OCI-LY3 (cell line): ENCODE data around the gene GRAMD2B.

Source experiments
- H2AFZ ChIP-seq: fragments of 200-600, 300-600 bp; shearing (Covaris generic); 2 replicates; pipeline ENCODE4 v1.6.0; 2014; ENCODE audit warnings: antibody characterized with exemption, low read depth, low read length
- H3K27ac ChIP-seq: fragments of 200-600, 300-600 bp; sonication (generic); 2 replicates; pipeline ENCODE4 v1.5.1; 2014; ENCODE audit warnings: mild to moderate bottlenecking, low read length, moderate library complexity, mixed read lengths
- H3K27me3 ChIP-seq: fragments of 200-600, 300-600 bp; sonication (generic); 2 replicates; pipeline ENCODE4 v1.6.1; 2014; ENCODE audit warnings: low read depth, low read length, mixed read lengths
- H3K36me3 ChIP-seq: fragments of 200-600, 300-600 bp; sonication (generic); replicated peaks from 2 replicates; pipeline ENCODE3; 2014; ENCODE audit warnings: low read depth, low read length, mixed read lengths
- H3K4me1 ChIP-seq: fragments of 300-600, 200-600 bp; sonication (generic); 2 replicates; pipeline ENCODE4 v1.6.1; 2014; ENCODE audit warnings: low read length, mixed read lengths
- H3K4me2 ChIP-seq: fragments of 200-600, 300-600 bp; sonication (generic); 2 replicates; pipeline ENCODE4 v1.6.1; 2014; ENCODE audit warnings: low read length, mixed read lengths
- H3K4me3 ChIP-seq: fragments of 300-600, 200-600 bp; sonication (generic); 2 replicates; pipeline ENCODE4 v1.5.1; 2014; ENCODE audit warnings: antibody characterized with exemption, mild to moderate bottlenecking, low read length, moderate library complexity
- H3K79me2 ChIP-seq: fragments of 300-600, 200-600 bp; shearing (Covaris generic); 2 replicates; pipeline ENCODE4 v1.6.1; 2014; ENCODE audit warnings: mild to moderate bottlenecking, low read length, mixed read lengths
- H3K9ac ChIP-seq: fragments of 300-600, 200-600 bp; shearing (Covaris generic); 2 replicates; pipeline ENCODE4 v1.6.0; 2014; ENCODE audit warnings: mild to moderate bottlenecking, low read length, moderate library complexity
- H3K9me3 ChIP-seq: fragments of 200-600, 300-600 bp; shearing (Covaris generic); 2 replicates; pipeline ENCODE4 v1.6.1; 2014; ENCODE audit warnings: low read length, mixed read lengths; ENCODE audit not compliant: insufficient read depth
- H4K20me1 ChIP-seq: fragments of 200-600, 300-600 bp; sonication (generic); 2 replicates; pipeline ENCODE4 v1.6.1; 2016; ENCODE audit warnings: low read length, mixed read lengths; ENCODE audit not compliant: insufficient read depth
- EZH2phosphoT487 ChIP-seq: fragments of 200-600 bp; shearing (Covaris generic); IDR thresholded peaks from 2 replicates; pipeline ENCODE4 v1.6.1; 2018; ENCODE audit warnings: antibody characterized with exemption, mixed run types, low read depth
- TF ChIP-seq, protein P1 (sequence below): fragments of 200-600, 300-600 bp; sonication (generic); IDR thresholded peaks from 2 replicates; pipeline ENCODE4 v1.5.1; 2014; ENCODE audit warnings: antibody characterized with exemption, low read length, low read depth

GRAMD2B gene

DNA sequence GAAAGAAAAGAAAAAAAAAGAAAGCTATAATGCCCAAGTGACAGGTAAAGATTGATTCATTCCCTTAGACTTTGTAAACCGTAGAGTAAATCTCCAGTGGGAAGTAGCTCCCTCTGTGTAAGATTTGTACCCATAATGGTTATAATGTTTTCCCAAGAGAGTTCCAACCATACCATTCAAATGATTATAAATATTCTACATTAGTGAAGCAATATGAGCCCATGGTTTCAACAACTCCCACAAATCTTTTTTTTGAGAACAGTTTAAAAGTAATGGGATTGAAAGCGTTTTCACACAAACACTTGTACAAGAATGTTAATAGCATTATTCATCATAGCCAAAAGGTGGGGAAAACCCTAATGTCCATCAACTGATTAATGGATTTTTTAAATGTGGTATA, 58.0 kb downstream of the GRAMD2B start:
- peaks cover 8% of the 10 kb centered on the region for H3K4me1 ChIP-seq
- no peak overlapping the region for H3K27ac ChIP-seq
- H3K36me3 ChIP-seq: no peaks in the 10 kb centered on the region
- H3K9me3 ChIP-seq: no peaks in the 10 kb centered on the region
- no peaks in the 10 kb centered on the region for H3K27me3 ChIP-seq
- no peaks in the 10 kb centered on the region for H4K20me1 ChIP-seq
- no peak overlapping the region for H3K4me3 ChIP-seq
- no peaks in the 10 kb centered on the region for H3K79me2 ChIP-seq
- TF ChIP-seq, protein P1, sequence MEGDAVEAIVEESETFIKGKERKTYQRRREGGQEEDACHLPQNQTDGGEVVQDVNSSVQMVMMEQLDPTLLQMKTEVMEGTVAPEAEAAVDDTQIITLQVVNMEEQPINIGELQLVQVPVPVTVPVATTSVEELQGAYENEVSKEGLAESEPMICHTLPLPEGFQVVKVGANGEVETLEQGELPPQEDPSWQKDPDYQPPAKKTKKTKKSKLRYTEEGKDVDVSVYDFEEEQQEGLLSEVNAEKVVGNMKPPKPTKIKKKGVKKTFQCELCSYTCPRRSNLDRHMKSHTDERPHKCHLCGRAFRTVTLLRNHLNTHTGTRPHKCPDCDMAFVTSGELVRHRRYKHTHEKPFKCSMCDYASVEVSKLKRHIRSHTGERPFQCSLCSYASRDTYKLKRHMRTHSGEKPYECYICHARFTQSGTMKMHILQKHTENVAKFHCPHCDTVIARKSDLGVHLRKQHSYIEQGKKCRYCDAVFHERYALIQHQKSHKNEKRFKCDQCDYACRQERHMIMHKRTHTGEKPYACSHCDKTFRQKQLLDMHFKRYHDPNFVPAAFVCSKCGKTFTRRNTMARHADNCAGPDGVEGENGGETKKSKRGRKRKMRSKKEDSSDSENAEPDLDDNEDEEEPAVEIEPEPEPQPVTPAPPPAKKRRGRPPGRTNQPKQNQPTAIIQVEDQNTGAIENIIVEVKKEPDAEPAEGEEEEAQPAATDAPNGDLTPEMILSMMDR: no peak
- no peak for TF ChIP-seq EZH2phosphoT487
- no peak overlapping the region for H3K4me2 ChIP-seq
- no peak overlapping the region for H3K9ac ChIP-seq
- H2AFZ ChIP-seq: no peak overlapping the region

DNA sequence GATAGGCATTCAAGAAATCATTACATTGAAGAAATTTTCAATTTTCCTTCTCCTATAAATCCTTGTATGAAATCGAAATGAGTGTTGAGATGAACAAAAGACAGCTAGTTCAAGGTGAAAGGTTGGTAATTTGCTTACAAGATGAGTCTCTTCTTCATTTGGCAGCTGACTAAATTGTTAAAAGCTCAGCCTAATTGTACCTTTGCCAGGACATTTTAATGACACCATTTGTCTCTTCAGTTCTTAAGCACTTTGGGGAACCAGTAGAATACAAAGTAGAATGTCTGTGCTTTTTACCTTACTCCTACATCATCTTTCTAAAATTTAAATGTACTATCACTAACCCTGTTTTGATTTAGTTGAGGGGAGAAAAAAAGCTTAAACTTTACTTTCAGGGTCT, 59.4 kb downstream of the GRAMD2B start:
- H3K27ac ChIP-seq: no peak overlapping the region
- no peak overlapping the region for H3K4me3 ChIP-seq
- H3K4me2 ChIP-seq: no peak overlapping the region
- TF ChIP-seq, protein P1: no peak
- TF ChIP-seq EZH2phosphoT487: no peak
- H3K27me3 ChIP-seq: no peaks in the 10 kb centered on the region
- H3K79me2 ChIP-seq: no peaks in the 10 kb centered on the region
- H3K9ac ChIP-seq: no peak overlapping the region
- H4K20me1 ChIP-seq: no peaks in the 10 kb centered on the region
- H3K4me1 ChIP-seq: peaks cover 2% of the 10 kb centered on the region
- H3K9me3 ChIP-seq: no peaks in the 10 kb centered on the region
- H2AFZ ChIP-seq: no peak overlapping the region
- no peaks in the 10 kb centered on the region for H3K36me3 ChIP-seq

DNA sequence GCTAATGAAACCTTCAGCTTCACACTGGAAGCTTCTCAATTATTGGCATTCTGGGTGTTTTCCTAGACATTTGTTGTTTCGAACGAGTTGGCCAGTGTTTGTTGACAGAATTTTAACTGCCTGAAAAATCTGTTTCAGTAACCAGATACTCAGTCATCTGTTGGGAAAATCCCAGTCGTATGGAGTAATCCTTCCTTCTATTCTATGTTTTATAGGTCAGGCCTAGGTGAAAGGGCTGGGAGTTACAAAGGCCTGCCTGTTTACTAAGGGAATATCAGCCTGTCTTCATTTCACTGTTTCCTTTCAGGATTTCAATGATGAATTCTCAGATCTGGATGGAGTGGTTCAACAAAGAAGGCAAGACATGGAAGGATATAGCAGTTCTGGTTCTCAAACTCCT, 59.9 kb downstream of the GRAMD2B start:
- Histone ChIP-seq H3K4me3 (no peak overlapping the region), H3K4me1 (no peaks in the 10 kb centered on the region), H3K79me2 (no peaks in the 10 kb centered on the region), H3K4me2 (no peak overlapping the region), H3K9me3 (no peaks in the 10 kb centered on the region), H3K36me3 (no peaks in the 10 kb centered on the region), H3K9ac (no peak overlapping the region), H3K27ac (no peak overlapping the region), H2AFZ (no peak overlapping the region), H3K27me3 (no peaks in the 10 kb centered on the region), H4K20me1 (no peaks in the 10 kb centered on the region)
- TF ChIP-seq, protein P1: no peak
- no peak for TF ChIP-seq EZH2phosphoT487

DNA sequence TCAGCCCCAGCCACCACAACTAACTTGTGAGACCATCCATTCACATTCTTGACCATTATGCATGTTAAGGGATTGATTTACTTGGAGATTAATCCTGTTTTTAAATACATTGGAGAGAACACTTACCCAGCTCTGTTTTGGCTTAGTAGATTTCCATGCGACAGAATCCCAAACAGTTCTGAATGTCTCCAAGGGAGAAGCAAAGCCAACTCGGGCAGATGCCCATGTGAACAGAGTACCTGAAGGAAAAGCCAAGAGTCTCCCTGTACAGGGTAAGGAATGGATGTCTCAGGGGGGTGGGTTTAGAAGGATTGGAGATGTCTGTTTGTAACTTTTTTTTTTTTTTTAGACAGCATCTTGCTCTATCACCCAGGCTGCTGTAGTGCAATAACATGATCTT, 61.0 kb downstream of the GRAMD2B start:
- no peaks in the 10 kb centered on the region for H4K20me1 ChIP-seq
- H3K9me3 ChIP-seq: no peaks in the 10 kb centered on the region
- no peak overlapping the region for H2AFZ ChIP-seq
- no peak overlapping the region for H3K27ac ChIP-seq
- H3K9ac ChIP-seq: no peak overlapping the region
- no peak overlapping the region for H3K4me3 ChIP-seq
- no peak for TF ChIP-seq EZH2phosphoT487
- TF ChIP-seq, protein P1: no peak
- H3K79me2 ChIP-seq: no peaks in the 10 kb centered on the region
- no peak overlapping the region for H3K4me2 ChIP-seq
- H3K4me1 ChIP-seq: no peaks in the 10 kb centered on the region
- H3K36me3 ChIP-seq: no peaks in the 10 kb centered on the region
- H3K27me3 ChIP-seq: no peaks in the 10 kb centered on the region
